HG03457 (cell line): ENCODE data around the gene SLC43A1.
"Not testable (repeated sequence)": the region's sequence is repeated elsewhere in the genome, so short reads cannot be mapped to it uniquely, and the experiment has no call there.

Experiments
- ATAC-seq: cut with Tn5 transposase; IDR thresholded peaks from one replicate; pipeline ENCODE4 v1.9.1; 2021; ENCODE audit warnings: moderate number of reproducible peaks; ENCODE audit not compliant: unreplicated experiment

Gene SLC43A1

DNA sequence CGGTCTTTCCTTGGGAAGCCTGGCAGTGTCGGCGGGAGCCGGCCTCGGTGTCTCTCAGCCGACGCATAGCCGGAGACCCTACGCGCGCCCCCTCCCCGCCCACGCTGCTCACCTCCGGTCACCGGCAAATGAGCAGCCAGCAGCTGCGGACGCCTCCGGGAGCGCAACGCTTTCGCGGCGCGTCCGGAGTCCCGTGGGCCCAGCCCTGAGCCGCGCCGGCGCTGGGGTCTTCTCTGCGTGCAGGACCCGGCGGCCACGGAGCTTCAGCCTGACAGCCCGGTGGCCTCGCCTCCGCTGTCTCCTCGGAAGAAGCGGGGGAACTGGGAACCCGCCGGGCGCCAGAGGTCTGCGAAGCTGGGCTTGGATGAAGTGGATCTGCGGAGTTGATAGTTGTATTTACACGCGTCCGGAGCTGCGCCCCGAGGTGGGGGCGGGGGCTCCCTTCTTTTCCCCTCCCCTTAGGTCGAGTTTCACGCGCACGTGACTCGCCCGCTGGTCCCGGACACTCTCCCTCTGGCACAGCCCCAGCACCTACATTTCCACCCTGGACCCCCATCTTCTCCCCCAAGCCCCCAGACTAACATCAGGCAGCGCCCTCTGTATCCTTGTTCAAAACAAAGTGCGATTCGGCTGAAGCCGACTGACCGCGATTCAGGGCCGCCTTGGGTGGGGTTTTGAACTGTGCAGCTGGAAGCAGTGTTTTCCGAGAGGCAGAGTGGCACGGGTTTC lies at the start of gene SLC43A1:
Gene SLC43A1 (minus strand): TSS at position 371 of the 729 bp plus-strand sequence. CDS start 1,591 bp downstream, outside the sequence.
- no peak for ATAC-seq

DNA sequence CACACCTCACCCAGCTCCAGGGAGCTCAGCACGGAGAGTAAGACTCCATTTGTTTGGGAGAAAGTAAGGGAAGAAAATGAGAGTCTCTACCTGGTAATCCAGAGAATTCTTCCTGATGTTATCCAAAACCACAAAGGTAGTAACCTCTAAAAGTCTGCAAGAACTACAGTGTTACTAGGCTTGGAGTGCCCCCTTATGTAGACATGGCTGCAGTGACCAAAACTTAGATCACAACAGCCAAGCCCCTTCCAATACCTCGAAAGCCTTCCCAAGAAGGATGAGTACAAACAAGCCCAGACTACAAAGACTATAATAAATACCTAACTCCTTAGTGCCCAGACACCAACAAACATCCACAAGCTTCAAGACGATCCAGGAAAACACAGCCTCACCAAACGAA lies 47.1 kb upstream of the SLC43A1 start:
- no peak for ATAC-seq

DNA sequence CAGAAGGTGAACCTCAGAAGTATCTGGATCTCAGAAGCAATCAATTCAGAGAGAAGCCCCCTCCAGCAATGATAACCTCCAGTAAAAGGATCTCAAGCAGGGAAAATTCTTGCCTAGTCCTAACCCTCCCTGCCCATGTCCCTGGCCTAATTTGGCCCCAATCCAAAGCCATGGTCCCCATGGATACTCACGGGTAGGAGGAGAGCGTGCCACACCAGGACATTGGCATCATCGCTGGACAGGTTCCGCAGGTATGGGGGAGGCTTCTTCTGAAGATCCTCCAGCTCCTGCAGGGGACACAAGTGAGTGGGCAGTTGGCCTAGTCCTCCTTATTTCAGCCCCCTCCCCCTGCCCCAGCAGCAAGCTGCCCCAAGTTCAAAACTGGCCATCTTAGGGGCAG lies 44.6 kb upstream of the SLC43A1 start:
- no peak for ATAC-seq

DNA sequence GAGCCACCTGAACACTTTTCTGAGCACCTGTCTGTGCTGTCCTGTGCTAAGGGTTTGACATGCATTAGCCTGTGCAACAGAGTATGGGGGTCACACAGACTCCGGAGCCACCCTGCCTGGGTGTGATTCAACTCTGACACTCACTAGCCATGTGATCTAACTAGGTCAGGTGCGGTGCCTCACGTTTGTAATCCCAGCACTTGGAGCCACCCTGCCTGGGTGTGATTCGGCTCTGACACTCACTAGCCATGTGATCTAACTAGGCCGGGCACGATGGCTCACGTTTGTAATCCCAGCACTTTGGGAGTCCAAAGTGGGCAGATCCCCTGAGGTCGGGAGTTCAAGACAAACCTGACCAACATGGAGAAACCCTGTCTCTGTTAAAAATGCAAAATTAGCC lies 40.5 kb upstream of the SLC43A1 start:
- no peak for ATAC-seq

DNA sequence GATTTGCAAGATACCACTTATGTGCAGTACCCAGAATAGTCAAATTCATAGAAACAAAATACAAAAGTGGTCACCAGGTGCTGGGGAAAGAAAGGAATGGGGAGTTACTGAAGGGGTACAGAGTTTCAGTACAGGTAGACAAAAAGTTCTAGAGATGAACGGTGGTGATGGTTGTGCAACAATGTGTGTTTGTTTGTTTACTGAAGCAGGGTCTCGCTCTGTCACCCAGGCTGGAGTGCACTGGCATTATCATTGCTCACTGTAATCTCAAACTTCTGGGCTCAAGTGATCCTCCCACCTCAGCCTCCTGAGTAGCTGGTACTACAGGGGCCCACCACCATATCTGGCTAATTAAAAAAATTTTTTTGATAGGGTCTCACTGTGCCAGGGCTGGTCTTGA lies 39.9 kb upstream of the SLC43A1 start:
- ATAC-seq: no peak

DNA sequence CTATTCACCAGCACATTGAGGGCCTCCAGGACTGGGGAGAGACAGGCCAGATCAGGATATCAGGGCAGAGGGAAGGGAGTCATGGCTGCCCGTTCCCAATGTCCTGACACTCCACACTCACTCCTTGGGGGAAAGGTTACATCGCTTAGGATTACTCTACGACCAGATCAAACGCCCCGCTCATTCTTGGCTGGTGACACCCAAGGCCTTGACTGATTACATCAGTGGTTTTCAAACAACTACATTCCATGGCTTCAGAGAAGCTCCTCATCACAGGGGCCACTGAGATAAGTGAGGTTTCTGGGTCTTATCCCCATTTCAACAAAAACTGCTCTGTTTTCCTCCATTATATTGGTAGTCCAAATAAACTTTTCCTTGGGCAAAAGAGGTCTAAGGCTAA lies 37.0 kb upstream of the SLC43A1 start:
- ATAC-seq: no peak

DNA sequence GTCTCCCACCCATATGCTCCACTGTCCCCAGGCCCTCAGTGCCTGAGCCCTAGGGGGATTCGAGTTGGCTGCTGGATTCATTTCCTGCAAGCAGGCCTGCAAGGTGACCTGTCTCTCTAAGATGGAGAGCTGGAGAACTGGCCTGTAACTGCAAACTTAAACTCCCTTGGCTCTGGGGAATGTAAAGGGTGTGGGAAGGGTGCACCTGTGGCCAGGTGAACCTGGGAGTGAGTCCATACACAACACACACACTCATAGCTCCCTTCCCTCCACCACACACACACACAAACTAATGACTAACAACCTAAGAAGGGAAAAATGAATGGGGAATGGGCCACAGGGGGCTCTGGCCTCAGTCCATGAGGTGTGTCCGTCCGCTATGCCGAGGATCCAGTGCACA lies 36.4 kb upstream of the SLC43A1 start:
- ATAC-seq: no peak

DNA sequence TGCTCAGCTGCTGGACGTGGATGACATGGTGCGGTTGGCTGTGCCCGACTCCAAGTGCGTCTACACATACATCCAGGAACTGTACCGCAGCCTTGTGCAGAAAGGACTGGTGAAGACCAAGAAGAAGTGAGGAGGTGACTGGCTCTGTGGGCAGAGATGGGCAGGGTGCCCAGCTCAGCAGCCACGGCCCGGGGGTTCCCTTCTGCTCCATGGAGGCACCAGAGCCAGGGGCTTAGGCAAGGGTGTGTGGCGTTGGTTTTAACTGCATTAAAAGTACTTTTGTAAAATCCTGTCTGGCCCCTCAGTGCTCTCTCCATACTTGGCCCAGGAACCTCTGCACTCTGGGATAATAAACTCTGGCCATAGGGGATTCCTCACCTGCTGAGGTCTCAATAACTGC lies 34.5 kb upstream of the SLC43A1 start:
- no peak for ATAC-seq

DNA sequence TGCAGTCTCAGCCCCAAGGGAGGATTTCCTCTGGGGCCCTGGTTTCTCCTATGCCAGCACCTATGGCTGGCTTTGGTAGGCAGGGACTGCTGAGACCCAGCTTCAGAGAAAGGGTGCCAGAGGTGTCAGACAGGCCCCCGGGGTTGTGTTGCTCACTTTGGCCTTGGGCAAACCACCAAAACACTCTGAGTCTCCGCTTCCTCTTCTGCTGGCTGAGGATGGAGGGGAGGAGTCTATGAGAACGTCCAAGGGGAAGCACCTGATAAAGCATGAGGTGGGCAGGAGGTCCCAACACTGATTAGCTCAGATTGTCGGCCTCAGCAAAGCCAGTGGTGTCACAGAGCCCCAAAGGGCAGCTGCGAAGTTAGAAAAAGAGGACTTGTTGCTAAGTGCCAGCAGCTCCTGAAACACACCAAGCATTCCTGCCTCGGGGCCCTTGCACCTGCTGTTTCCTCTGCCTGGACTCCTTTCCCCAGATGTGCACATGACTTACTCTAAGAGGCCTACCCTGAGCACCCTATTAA lies 32.4 kb upstream of the SLC43A1 start:
- peak; percentile 90 for ATAC-seq

DNA sequence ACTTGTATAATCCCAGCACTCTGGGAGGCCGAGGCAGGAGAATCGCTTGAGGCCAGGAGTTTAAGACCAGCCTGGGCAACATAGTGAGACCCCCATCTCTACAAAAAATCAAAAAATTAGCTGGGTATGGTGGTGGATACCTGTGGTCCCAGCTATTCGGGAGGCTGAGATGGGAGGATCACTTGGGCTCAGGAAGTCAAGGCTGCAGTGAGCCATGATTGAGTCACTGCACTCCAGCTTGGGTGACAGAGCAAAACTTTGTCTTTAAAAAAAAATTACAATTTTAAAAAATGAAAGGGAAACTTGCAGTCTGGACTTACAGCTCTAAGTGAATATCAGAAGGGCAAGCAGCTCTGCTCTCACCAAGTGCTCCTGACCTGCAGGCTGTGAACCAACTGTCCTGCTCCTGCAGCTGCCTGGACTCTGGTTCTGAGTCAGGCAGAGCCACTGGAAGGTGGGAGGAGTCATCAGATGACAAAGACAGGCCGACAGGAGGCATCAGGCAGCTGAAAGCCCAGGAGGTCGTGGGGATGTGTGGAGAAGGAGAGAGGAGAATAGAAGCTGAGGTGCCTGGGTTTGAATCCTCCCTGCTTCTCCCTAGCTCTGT lies 31.5 kb upstream of the SLC43A1 start:
- no peak for ATAC-seq

DNA sequence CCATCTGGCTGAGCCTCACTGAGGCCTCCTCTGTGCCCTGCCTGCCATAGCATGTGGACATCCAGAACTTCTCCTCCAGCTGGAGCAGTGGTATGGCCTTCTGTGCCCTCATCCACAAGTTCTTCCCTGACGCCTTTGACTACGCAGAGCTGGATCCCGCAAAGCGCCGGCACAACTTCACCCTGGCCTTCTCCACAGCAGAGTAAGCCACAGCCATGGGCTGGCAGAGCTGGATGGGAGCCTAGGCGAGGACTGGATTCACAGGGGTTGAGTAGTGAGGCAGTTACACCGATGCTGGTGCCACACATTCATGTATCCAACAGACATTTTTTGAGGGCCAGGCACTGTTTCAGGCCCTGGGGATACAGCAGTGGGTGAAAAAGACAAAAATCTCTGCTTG lies 30.9 kb upstream of the SLC43A1 start:
- no peak for ATAC-seq

DNA sequence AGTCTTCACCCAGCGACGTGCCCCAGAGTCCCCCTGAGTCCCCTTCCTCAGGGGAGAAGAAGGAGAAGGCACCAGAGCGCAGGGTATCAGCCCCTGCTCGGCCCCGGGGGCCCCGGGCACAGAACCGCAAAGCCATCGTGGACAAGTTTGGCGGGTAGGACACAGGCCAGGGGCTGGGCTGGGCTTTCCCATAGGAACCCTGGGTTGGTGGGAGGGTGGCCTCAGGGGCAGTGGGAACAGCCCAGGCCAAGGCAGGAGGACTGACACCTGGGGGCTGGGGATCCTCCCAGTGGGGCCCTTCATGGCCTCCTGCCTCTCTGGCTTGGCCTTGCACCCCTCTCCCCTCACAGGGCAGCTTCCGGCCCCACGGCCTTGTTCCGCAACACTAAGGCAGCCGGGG lies 30.4 kb upstream of the SLC43A1 start:
- ATAC-seq: no peak

DNA sequence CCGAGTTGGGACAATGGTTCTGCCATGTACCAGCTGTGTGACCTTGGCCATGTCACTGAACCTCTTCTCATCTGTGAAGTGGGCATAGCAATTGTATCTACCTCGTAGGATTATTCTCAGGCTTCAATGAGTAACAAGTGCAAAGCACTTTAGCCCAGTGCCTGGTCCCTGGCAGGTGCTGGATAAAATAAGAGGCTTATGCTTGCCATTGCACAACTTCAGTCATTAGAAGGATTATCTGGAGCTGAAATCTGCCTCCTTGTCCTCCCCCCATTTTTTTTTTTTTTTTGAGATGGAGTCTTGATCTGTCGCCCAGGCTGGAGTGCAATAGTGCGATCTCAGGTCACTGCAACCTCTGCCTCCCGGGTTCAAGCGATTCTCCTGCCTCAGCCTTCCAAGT lies 29.1 kb upstream of the SLC43A1 start:
- ATAC-seq: no peak

DNA sequence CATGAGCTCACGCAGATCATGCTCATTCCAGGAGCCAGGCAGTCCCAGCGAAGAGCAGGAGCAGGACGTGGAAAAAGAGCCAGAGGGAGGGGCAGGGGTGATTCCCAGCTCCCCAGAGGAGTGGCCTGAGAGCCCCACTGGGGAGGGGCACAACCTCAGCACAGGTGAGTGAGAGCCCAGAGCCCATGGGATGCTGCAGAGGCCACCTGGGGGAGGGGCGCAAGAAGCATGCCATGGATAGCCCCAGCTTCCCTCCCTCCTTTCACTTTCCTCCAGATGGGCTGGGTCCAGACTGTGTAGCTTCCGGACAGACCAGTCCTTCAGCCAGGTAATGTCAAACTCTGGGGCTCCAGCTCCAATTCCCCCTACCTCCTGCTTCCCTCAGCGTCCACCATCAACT lies 28.1 kb upstream of the SLC43A1 start:
- no peak for ATAC-seq

DNA sequence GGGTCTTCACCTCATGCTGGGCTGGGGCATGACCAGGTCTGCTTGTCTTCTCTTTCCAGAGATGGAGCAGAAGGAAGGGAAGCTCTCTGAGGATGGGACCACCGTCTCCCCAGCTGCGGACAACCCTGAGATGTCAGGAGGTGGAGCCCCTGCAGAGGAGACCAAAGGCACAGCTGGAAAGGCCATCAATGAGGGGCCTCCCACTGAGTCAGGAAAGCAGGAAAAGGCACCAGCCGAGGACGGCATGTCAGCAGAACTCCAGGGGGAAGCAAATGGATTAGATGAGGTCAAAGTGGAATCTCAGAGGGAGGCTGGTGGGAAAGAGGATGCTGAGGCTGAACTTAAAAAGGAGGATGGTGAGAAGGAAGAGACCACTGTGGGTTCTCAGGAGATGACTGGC lies 27.1 kb upstream of the SLC43A1 start:
- ATAC-seq: no peak

DNA sequence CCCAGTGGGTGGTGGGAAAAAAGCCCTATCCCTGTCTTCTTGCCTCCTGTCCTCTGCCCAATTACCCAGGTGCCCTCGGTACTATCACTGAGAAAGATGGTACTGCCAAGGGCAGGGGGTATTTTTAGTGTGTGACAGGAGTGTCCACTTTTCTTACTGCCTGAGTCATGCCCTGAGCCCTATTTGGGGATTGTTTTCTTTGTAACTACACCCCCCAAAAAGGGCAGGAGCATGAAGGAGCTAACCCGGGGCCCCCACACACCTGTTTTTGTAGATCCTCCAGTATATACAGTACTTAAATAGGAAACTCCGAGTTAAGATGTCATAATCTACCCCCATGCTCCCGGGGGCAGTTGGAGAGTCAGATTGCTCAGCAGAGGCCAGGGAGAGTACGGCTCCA lies 25.7 kb upstream of the SLC43A1 start:
- no peak for ATAC-seq

DNA sequence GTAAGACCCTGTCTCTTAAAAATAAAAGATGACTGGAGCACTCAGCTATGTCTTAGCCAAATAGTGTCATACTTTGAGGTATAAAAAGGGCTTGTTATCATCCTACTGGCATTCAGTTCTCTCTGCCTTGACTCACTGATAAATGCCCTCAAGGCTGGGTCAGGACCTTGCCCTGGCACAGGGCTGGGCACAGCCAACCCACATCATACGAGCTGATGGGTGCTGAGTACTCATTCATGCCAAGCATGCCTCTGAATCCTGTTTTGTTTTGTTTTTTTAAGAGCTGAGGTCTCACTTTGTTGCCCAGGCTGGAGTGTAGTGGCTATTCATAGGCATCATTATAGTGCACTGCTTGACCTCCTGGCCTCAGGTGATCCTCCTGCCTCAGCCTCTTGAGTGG lies 23.8 kb upstream of the SLC43A1 start:
- ATAC-seq: no peak

DNA sequence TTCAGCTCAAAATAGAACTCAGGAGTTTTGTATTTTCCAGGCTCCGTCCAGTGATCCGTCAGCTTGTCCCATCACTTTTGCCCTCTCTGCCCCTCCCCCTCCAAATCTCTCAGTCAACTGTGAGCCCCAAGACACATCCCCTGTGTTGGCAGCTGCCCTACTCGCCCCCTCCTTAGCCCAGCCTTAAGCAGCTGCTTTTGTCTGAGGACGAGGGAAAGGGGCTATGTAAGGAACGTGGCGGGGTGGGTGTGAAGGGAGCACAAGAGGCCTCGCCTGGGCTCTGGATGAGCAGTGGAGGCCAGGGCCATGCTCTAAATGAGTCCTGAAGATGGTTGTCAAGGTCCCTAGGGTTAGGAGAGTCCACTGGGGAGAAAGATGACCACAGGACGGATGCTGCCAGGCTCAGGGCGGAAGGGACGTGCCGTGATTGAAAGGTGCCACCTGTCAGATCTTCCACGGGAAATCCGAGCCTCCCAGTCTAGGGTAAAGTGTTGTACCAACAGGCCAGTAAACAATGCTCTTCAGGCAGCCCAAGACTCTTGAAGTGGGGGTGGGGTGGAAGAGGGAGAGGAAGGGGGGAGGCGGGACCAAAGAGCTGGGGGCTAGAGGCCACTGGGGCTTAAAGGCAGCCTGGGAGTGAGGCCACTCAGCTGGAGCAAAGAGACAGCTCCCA lies 21.6 kb upstream of the SLC43A1 start, which contains the start of gene SMTNL1:
Gene SMTNL1 (plus strand): TSS at position 649 of the 673 bp plus-strand sequence. CDS start 5,048 bp downstream, outside the sequence.
- ATAC-seq: no peak

DNA sequence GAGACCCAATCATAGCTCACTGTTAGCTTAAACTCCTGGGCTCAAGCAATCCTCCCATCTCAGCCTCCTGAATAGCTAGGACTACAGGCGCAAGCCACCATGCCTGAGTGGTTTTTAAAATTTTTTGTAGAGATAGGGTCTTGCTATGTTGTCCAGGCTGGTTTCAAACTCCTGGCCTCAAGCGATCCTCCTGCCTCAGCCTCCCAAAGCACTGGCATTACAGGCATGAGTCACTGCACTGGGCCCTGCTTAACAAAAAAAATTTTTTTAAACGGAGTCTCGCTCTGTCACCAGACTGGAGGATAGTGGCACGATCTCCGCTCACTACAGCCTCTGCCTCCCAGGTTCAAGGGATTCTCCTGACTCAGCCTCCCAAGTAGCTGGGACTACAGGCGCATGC lies 18.9 kb upstream of the SLC43A1 start:
- not testable (repeated sequence) for ATAC-seq

DNA sequence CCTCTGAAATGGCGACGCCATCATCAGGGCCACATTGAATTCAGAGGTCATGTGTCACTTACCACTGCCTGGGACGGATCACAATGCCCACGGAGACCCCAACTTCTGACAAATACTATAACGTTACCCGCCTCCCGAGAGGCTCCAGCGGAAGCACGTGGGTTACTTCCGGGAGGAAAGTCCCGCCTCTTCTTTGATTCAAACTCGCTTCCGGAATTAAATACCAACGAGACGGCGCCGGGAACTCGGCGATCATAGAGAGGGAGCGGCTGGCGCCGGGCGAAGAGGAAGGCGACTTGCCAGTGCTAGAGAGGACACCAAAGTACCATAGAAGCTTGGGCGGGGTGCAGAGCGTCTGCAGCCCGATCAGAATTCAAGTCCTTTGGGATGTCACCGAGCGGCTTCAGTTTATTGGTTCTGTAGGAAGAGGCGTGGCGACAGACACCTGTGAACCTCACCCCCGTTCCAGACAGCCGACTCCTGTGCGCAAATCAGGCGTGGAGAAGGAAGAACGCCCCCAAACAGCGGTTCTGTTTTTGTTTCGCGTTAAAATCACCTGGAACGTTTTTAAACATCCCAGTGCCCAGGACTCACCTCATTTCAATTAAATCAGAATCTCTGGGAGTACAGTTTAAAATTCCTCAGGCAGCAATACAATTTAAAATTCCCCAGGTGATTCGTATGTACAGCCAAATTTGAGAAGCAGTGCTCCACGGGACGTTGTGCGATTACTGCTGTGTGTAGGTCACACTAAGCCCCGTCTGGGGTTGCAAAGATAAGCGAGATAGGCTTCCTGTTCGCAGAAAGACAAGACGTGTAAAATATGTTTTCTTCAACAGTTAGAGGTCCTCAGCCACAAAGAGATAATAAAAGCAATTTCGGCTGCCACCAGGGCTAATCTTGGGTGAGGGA lies 15.3 kb upstream of the SLC43A1 start, which contains the start of gene TIMM10:
Gene TIMM10 (minus strand): TSS at position 159 of the 912 bp plus-strand sequence. CDS start 565 bp downstream, outside the sequence.
- peak; percentile 98 for ATAC-seq

DNA sequence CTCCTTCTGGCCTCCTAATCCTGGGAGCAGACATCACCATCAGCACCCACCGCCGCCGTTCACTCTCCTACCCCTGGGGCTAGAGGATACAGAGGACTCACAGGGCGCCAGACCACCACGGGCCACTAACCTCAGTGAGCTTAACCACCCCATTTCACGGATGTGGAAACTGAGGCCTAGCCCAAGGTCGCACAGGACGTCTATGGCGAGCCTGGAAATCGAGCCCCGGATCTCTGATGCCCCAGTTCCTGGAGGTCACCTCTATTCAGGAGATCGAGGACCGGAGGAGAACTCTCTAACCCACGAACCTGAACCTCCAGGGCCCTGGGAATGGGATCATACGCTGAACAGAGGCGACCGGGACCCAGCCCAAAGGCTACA lies 14.7 kb upstream of the SLC43A1 start:
- ATAC-seq: no peak
